T-helper 17 cell (primary cell): ENCODE measurements around the gene FAM117B. TPM values are rescaled to one million over a fixed set of nuclear protein-coding genes. Genes with fewer than 3 reads are reported as not detected.
"Not testable (repeated sequence)": the region's sequence is repeated elsewhere in the genome, so short reads cannot be mapped to it uniquely, and the experiment has no call there.

Experiments
- ATAC-seq: fragments of 150-1000 bp; cut with Tn5 transposase; 2 replicates; pipeline ENCODE4 v1.10.0; 2021; ENCODE audit warnings: mild to moderate bottlenecking, moderate library complexity
- DNase-seq, 3 donors: peaks; one replicate each; pipeline versions ENCODE4 v3.0.0 to v3.0.0-alpha.2; 2020 to 2021
- H3K9me3 ChIP-seq: one replicate; pipeline ENCODE4 v1.7.0; 2013; ENCODE audit warnings: low read length, mild to moderate bottlenecking; ENCODE audit not compliant: control insufficient read depth, poor library complexity, severe bottlenecking
- H3K27ac Mint-ChIP-seq: one replicate; pipeline ENCODE4 v1.8.0; 2022; ENCODE audit warnings: mild to moderate bottlenecking, moderate library complexity, mixed read lengths
- H3K27me3 Mint-ChIP-seq: one replicate; pipeline ENCODE4 v1.8.0; 2022; ENCODE audit warnings: mixed read lengths
- H3K36me3 Mint-ChIP-seq: one replicate; pipeline ENCODE4 v1.8.0; 2022; ENCODE audit warnings: low read depth, mixed read lengths
- H3K4me1 Mint-ChIP-seq: one replicate; pipeline ENCODE4 v1.8.0; 2022; ENCODE audit warnings: mild to moderate bottlenecking, mixed read lengths
- H3K4me3 Mint-ChIP-seq: one replicate; pipeline ENCODE4 v1.8.0; 2022; ENCODE audit warnings: mild to moderate bottlenecking, moderate library complexity, mixed read lengths
- total RNA-seq, 4 donors: library from RNA in 2 of 4; stranded (reverse) in 2 of 4; gene quantifications; one replicate each; pipeline ENCODE4 v1.2.3 and lab custom pipeline; 2022 to 2026

Gene FAM117B
- total RNA-seq, 2 donors from 2014 or later: 20.1 to 22.8 TPM

GRCh38 chr2:202786842-202787241 is 152.1 kb downstream of the FAM117B start:
- Mint-ChIP-seq H3K27ac (no peak overlapping the region), H3K27me3 (no peaks in the 10 kb centered on the region)

GRCh38 chr2:202790676-202791075 is 155.9 kb downstream of the FAM117B start:
- no peaks in the 10 kb centered on the region for H3K36me3 Mint-ChIP-seq
- H3K4me3 Mint-ChIP-seq: no peak overlapping the region
- no peaks in the 10 kb centered on the region for H3K9me3 ChIP-seq
- H3K27me3 Mint-ChIP-seq: no peaks in the 10 kb centered on the region
- H3K27ac Mint-ChIP-seq: no peak overlapping the region
- DNase-seq (no peak), ATAC-seq (no peak)
- no peaks in the 10 kb centered on the region for H3K4me1 Mint-ChIP-seq

More at GRCh38 chr2:202786842-202787241, 152.1 kb downstream of the FAM117B start:
- Mint-ChIP-seq H3K4me1 (no peaks in the 10 kb centered on the region), H3K36me3 (peaks cover 2% of the 10 kb centered on the region), H3K4me3 (no peak overlapping the region)
- no peak for DNase-seq
- ATAC-seq: no peak
- no peaks in the 10 kb centered on the region for H3K9me3 ChIP-seq

- no peak for ATAC-seq
- no peaks in the 10 kb centered on the region for H3K9me3 ChIP-seq
- peaks cover 14% of the 10 kb centered on the region for H3K36me3 Mint-ChIP-seq
- H3K27ac Mint-ChIP-seq: no peak overlapping the region
- H3K4me1 Mint-ChIP-seq: peaks cover 3% of the 10 kb centered on the region
- no peak for DNase-seq
- H3K4me3 Mint-ChIP-seq: no peak overlapping the region
- H3K27me3 Mint-ChIP-seq: no peaks in the 10 kb centered on the region
Measured at GRCh38 chr2:202797944-202798343, 163.2 kb downstream of the FAM117B start.

DNA sequence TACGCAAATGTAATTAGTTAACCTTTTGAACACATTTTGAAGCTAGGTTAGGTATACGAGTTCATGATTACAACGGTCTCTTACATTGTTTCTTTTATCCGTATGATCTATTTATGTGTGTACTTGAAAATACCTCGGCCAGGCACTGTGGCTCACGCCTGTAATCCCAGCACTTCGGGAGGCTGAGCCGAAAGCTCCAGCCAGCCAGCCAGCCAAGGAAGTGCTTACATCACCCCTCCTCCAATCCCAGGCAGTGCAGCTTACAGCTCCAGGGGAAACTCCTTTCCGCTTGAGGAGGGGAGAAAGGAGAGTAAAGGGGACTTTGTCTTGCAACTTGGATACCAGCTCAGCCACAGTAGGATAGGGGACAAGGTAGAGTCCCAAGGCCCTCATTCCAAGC is 171.1 kb downstream of the FAM117B start:
- not testable (repeated sequence) for H3K4me3 Mint-ChIP-seq, H3K4me1 Mint-ChIP-seq, DNase-seq, ATAC-seq, H3K27me3 Mint-ChIP-seq, H3K27ac Mint-ChIP-seq, H3K9me3 ChIP-seq
- H3K36me3 Mint-ChIP-seq: peaks cover 15% of the 10 kb centered on the region

- not testable (repeated sequence) for H3K9me3 ChIP-seq, H3K4me3 Mint-ChIP-seq, DNase-seq, H3K36me3 Mint-ChIP-seq, ATAC-seq, H3K27me3 Mint-ChIP-seq, H3K27ac Mint-ChIP-seq, H3K4me1 Mint-ChIP-seq
Measured at GRCh38 chr2:202807431-202808138, 172.8 kb downstream of the FAM117B start.

DNA sequence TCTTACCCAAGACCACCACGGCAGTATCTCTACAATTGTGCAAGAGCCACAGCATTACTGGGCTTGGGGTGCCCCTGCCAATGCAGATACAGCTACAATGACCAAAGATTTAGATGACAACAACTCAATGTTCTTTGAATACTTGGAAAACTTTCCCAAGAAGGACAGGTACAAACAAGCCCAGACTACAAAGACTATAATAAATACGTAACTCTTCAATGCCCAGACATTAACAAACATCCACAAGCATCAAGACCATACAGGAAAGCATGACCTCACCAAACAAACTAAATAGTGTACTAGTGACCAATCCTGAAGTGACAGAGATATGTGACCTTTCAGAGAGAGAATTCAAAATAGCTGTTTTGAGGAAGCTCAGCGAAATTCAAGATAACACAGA is 174.0 kb downstream of the FAM117B start:
- DNase-seq (no peak), ATAC-seq (no peak)
- peaks cover 7% of the 10 kb centered on the region for H3K36me3 Mint-ChIP-seq
- no peak overlapping the region for H3K27ac Mint-ChIP-seq
- no peaks in the 10 kb centered on the region for H3K4me1 Mint-ChIP-seq
- H3K27me3 Mint-ChIP-seq: no peaks in the 10 kb centered on the region
- no peak overlapping the region for H3K4me3 Mint-ChIP-seq
- no peaks in the 10 kb centered on the region for H3K9me3 ChIP-seq

GRCh38 chr2:202813387-202813786 is 178.6 kb downstream of the FAM117B start:
- H3K27me3 Mint-ChIP-seq: no peaks in the 10 kb centered on the region
- ATAC-seq: no peak

GRCh38 chr2:202814226-202814625 is 179.5 kb downstream of the FAM117B start:
- no peak for ATAC-seq

More at GRCh38 chr2:202813387-202813786, 178.6 kb downstream of the FAM117B start:
- Mint-ChIP-seq H3K27ac (no peak overlapping the region), H3K4me1 (no peaks in the 10 kb centered on the region), H3K36me3 (peaks cover 3% of the 10 kb centered on the region), H3K4me3 (no peak overlapping the region)
- DNase-seq: no peak
- no peaks in the 10 kb centered on the region for H3K9me3 ChIP-seq

DNA sequence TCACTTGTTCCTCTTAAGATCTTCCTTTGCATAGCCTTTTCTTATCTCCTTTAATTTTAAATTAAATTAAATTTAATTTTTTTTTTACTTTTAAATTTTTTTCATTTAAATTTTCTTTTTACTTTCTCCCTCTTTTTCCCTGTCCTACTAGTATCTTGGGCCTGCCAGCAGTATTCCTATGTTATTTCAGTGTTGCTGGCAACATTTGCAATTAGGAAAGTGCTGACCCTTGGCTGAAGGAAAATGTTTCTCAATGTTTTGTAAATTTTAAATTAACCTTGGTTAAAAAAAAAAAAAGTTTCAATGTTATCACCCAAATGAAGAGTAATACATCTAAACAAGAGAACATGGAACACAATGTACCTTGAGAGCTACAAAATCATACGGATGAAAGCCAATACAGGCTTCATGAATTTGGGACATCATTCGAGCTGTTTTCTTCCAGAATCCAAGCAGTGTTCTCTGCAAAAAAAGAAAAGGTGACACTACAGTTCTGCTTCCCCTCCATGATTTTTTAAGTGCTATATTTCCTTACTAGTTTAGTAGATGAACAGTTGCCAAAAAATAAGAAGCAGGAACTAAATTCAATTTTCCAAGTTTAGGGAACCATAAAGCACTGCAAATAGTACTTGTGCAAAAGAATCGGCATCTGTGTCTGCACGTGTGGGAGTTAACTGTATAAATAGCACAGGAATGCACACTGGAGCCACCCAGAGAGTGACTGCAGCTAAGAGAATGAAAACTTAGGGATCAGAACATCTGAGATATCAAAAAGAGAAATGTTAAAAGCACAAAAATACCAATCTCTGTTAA is 181.0 kb downstream of the FAM117B start:
- H3K36me3 Mint-ChIP-seq: no peaks in the 10 kb centered on the region
- no peak for DNase-seq
- no peak for ATAC-seq
- no peaks in the 10 kb centered on the region for H3K9me3 ChIP-seq
- H3K27me3 Mint-ChIP-seq: no peaks in the 10 kb centered on the region
- H3K4me3 Mint-ChIP-seq: no peak overlapping the region
- no peaks in the 10 kb centered on the region for H3K4me1 Mint-ChIP-seq
- H3K27ac Mint-ChIP-seq: no peak overlapping the region

More at GRCh38 chr2:202814226-202814625, 179.5 kb downstream of the FAM117B start:
- Mint-ChIP-seq H3K36me3 (no peaks in the 10 kb centered on the region), H3K4me3 (no peak overlapping the region), H3K27me3 (no peaks in the 10 kb centered on the region), H3K4me1 (no peaks in the 10 kb centered on the region), H3K27ac (no peak overlapping the region)
- no peaks in the 10 kb centered on the region for H3K9me3 ChIP-seq
- DNase-seq: no peak

- Mint-ChIP-seq H3K36me3 (no peaks in the 10 kb centered on the region), H3K27me3 (no peaks in the 10 kb centered on the region), H3K27ac (no peak overlapping the region), H3K4me1 (no peaks in the 10 kb centered on the region), H3K4me3 (no peak overlapping the region)
- DNase-seq (no peak), ATAC-seq (no peak)
- H3K9me3 ChIP-seq: no peaks in the 10 kb centered on the region
Measured at GRCh38 chr2:202817771-202818170, 183.0 kb downstream of the FAM117B start.

- Mint-ChIP-seq H3K27me3 (no peaks in the 10 kb centered on the region), H3K4me1 (no peaks in the 10 kb centered on the region), H3K27ac (no peak overlapping the region), H3K4me3 (no peak overlapping the region), H3K36me3 (no peaks in the 10 kb centered on the region)
- H3K9me3 ChIP-seq: no peaks in the 10 kb centered on the region
- DNase-seq (no peak), ATAC-seq (no peak)
Measured at GRCh38 chr2:202818321-202818720, 183.6 kb downstream of the FAM117B start.
